OCI-M1 (cell line): ENCODE results near the gene C18orf63.
"Not testable (repeated sequence)": the region's sequence is repeated elsewhere in the genome, so short reads cannot be mapped to it uniquely, and the experiment has no call there.

ENCODE experiments used
- DNase-seq: peaks from one replicate; lab custom pipeline; 2025; lab: John Stamatoyannopoulos, UW

The C18orf63 gene

DNA sequence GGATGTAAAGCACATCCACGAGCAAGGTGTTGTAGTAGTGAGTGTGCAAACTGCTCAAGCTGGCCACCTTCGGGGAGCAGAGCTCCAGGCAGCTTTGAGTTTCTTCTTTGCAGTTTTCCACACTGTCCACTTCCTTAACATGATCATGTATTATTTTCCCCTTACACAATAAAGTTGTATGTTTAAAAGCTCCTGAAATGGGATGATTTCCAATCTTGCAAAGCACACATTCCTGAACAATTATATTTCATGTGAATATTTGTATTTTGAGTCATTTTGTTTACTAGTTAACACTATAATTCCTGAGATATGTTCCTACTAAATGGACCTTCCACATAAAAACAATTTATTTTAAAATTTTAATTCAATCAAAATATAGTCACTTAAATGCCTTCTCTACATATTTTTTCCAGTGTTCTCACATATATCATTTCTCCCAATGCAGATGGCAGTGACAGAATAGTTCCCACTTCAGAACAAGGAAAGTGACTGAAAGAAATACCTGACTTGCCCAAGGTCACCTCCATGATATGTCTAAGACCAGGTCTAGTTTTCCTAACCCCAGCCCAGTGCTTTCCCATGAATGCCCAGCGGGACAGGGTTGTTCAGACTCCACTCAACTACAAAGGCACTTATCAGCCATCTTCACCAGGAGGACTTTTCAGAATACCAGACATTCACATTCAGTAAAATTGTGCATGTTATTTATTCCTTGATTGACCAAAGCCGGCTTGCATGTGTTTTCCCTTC lies 29.4 kb upstream of the C18orf63 start:
- DNase-seq, result no peak

- no peak for DNase-seq
These were observed 28.8 kb upstream of the C18orf63 start for GRCh38 chr18:74286856-74287255.

DNA sequence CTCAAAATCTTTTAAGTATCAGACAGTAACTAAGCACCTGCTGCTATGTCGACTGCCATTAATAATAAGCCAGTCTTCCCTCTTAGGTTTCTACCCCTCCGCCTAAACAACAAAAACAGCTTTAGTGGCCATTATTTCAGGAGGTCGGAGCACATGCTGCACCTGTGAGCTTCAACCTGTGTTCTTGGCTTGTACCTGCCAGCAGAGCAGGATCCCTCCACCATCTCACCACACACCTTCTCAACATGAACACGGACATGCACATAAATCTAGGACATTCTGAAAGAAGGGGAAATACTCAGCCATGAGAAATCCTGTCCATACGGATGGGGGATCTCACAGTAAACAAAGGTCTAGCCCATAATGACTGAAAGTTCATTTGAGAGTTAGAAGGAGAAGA lies 27.6 kb upstream of the C18orf63 start:
- no peak for DNase-seq

GRCh38 chr18:74288730-74289129 lies 26.9 kb upstream of the C18orf63 start:
- DNase-seq, result no peak

DNA sequence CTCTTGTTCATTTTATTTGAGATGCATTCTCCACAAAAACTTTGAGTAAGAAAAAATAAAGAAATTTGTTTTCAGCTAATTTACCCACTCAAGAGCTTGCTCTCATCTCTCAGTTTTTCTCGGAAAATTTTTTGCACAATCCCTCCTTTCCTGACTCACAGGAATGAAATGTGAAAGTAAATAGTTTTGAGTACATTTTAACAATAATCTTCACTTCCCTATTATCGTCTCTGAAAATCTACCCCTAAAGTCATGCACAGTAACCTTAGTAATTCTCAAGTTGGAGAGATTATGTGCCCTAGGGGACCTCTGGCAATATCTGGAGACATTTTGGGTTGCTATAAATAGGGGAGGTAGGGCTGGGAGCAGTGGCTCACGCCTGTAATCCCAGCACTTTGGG lies 26.5 kb upstream of the C18orf63 start:
- DNase-seq, result no peak

DNA sequence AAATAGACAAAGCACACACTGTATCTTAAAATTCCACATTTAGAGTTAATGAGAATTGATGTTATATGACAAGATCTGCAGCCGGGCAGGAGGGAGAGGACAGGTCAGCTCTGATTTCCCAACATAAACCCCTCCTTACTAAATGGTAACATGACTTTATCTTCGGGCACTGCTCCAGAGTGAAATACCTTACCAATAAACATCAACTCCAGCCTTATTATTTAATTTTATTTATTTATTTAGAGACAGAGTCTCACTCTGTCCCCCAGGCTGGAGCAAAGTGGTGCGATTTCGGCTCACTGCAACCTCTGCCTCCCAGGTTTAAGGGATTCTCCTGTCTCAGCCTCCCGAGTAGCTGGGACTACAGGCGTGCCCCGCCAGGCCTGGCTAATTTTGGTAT lies 25.6 kb upstream of the C18orf63 start:
- DNase-seq, result no peak

- no peak for DNase-seq
These were observed 24.7 kb upstream of the C18orf63 start for GRCh38 chr18:74290794-74291471.

- no peak for DNase-seq
These were observed 24.2 kb upstream of the C18orf63 start for GRCh38 chr18:74291472-74291770.

DNA sequence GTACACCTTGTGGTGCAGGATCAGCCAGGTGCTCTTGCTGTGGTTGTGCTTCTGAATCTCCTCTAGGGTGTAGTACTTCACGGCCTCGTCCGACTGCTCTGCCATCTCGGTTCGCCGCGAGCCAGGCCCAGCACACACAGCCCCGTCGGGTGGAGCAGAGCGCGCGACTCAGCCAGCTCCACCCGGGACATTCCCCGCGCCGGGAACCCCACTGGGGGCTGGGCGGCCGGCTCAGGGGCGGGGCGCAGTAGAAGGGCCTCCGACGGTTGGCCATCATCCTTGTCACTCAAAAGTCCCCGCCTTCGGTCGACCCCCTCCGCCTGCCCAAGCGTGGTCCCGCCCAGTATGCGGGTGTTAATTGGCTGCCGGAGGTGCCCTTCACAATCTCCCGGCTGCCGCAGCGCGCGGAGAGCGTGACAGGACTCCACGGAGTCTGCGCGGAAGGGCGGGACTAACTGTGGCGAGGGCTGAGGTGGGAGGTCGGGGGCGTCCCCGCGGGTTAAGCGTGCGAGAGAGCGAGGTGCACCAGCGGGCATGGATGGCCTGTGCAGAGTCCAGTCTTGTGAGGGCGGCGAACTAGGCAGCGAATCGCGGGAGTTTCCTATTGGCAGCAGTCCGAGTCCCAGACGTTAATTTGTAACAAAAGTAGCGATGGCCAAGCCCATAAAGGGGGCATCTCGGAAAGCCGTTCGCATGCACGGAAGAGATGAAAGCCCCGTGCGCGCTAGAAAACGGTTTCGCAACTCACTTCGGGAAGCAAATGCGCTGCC lies 23.7 kb upstream of the C18orf63 start, which contains the start of gene CYB5A:
TSS of gene CYB5A (minus strand) at position 193 of the 770 bp plus-strand sequence. CDS start at position 105, 88 bp downstream.
- peak; percentile 89 for DNase-seq

GRCh38 chr18:74292541-74292858 lies 23.1 kb upstream of the C18orf63 start:
- no peak for DNase-seq

- not testable (repeated sequence) for DNase-seq
These were observed 22.7 kb upstream of the C18orf63 start for GRCh38 chr18:74292982-74293381.

DNA sequence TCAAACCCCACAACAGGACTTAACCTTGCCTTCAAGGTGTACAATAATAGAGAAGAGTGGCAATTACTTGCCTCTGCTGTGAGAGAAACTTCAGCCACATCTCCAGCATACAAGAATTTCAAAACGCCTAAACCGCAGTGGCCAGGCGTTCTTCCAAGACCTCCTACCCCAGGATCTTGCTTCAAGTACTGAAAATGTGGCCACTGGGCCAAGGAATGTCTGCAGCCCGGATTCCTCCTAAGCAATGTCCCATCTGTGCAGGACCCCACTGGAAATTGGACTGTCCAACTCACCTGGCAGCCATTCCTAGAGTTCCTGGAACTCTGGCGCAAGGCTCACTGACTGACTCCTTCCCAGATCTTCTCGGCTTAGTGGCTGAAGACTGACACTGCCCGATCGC lies 21.1 kb upstream of the C18orf63 start:
- no peak for DNase-seq

- DNase-seq, result no peak
These were observed 16.5 kb upstream of the C18orf63 start for GRCh38 chr18:74299162-74299561.

DNA sequence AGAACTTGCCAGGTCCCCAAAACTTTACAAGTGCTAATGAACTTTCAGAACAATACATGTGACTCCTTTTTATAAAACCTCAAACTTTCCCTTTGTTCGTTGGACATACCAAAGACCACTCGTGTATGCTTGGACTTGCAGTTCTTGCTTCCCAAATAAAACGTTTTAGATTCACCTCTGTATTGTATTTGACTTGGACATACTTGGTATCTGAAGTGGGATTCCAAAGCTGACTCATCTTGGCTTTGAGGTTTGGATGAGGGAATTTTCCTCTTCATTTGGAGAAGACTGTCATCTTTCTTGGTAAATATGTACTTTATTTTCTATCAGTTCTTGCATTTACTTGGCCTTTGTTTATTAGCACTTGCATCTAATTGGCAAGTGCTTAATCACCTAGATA lies 15.9 kb upstream of the C18orf63 start:
- DNase-seq, result no peak

DNA sequence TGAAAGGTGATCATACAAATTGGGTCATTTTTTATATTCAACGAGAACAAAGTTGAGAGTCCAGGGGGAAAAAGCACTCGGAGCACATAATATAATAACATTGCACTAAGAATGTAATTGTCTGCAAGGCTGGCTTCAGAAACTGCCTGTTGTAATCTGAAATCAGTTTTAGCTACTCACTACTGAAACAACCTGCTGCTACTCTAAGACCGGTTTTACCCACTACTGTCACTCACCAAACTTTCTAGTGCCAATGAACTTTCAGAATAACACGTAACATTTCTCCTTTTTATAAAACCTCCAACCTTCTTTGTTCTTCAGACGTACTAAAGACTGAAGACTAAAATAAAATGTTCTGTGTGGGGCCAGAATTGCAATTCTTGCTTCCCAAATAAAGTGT lies 12.3 kb upstream of the C18orf63 start:
- no peak for DNase-seq

DNA sequence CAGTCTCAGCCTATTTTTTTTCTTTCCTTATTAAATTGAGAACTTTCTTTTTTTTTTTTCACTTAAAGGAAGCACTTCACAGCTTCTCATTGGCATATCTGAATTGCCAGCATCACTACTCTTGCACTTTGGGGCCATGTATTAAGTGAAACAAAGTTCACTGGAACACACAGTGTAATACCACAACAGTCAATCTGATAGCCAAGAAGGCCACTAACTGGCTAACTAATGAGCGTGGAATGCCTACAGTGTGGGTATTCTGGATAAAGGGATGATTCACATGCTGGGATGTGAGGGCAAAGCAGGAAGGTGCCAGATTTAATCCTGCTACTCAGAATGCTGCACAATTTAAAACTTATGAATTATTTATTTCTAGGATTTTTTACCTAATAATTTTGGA lies 11.7 kb upstream of the C18orf63 start:
- no peak for DNase-seq

- DNase-seq, result no peak
These were observed 5.2 kb upstream of the C18orf63 start for GRCh38 chr18:74310411-74310810.

DNA sequence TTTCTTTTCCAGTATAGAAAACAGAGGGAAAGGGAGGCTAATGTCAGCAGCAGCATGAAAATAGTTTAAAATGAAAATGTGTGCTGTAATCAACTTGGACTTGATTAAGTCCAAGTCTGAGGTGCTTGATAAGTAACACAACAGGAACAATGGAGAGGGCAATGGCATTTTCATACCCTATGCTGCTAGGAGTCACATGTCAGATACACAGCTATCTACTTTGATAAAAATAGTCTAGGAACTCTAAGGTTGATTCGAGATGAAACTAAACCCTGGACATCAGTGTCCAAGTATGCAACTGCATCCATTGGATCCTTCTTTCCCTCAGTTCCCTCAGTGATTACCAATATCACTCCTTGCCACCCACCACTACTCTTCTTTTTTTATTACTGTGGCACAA lies 4.6 kb upstream of the C18orf63 start:
- no peak for DNase-seq

GRCh38 chr18:74314759-74315463 lies 728 bp upstream of the C18orf63 start:
- DNase-seq, result no peak

GRCh38 chr18:74316257-74317170 lies 875 bp downstream of the C18orf63 start:
- no peak for DNase-seq

DNA sequence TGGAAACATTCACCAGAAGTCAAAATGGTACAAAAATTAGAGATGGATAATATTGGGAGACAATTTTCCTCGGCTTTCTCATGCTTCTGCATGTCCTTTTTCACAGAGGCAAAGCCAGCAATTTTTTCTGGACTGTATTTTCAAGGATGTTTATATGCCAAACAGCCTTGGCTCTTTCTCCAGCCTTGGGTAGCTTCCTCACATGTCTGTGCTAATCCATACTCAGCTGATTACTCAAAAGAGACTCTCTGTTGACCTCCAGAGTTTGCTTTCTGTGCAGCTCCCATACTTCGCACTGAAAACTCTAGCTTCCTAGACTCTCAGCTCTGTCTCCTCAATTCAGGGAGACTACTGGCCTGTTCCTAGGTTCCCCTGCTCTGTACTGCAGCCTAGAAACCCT lies 10.6 kb downstream of the C18orf63 start:
- DNase-seq, result no peak

DNA sequence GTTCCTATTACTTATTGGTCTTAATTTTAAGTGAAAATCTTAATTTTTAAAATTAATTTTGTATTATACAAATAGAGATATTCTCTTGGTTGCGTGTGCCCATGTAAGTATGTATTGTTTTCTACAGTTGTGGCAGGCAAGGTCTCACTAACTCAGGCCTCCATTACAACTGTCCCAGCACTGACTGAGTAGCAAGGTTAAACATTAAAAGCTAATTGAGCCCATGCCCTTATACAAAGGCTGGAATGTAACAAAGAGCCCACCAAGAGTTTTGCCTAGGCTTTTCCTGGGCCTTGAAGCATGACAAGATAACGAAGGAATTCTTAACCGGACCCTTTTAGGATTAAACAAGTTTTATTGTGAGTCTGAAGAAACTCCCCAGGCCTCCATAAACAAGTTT lies 11.2 kb downstream of the C18orf63 start:
- not testable (repeated sequence) for DNase-seq
